SK-N-SH treated with all-trans-retinoic acid at 6 μM for 48 hours (cell line): ENCODE measurements around the gene CEP95.

Experiments used
- ATAC-seq: fragments of 200-7000 bp; cut with Tn5 transposase; 3 replicates; pipeline ENCODE4 v1.9.1; 2020; ENCODE audit warnings: mild to moderate bottlenecking, moderate library complexity
- ARNTL ChIP-seq: fragments of 450-650 bp; formaldehyde crosslinking; IDR thresholded peaks from 2 replicates; pipeline ENCODE4 v1.5.0; 2020; ENCODE audit warnings: low read depth, mild to moderate bottlenecking, moderate library complexity, borderline replicate concordance
- BACH2 ChIP-seq: fragments of 250-450 bp; sonication (Bioruptor Pico); IDR thresholded peaks from 2 replicates; pipeline ENCODE4 v1.9.0; 2021; ENCODE audit warnings: mild to moderate bottlenecking, borderline replicate concordance
- CSDC2 ChIP-seq: fragments of 250-450 bp; sonication (Bioruptor Pico); IDR thresholded peaks from 2 replicates; pipeline ENCODE4 v1.5.0; 2020; ENCODE audit warnings: mild to moderate bottlenecking, moderate library complexity
- ESRRG ChIP-seq: fragments of 250-450 bp; sonication (Bioruptor Pico); IDR thresholded peaks from 2 replicates; pipeline ENCODE4 v1.6.1; 2021; ENCODE audit warnings: mild to moderate bottlenecking
- GLIS3 ChIP-seq: fragments of 250-450 bp; sonication (Bioruptor Pico); IDR thresholded peaks from 2 replicates; pipeline ENCODE4 v1.5.0; 2020; ENCODE audit warnings: mild to moderate bottlenecking, moderate library complexity
- ISL1 ChIP-seq: fragments of 250-450 bp; sonication (Bioruptor Pico); IDR thresholded peaks from 2 replicates; pipeline ENCODE4 v2.1.2; 2022; ENCODE audit warnings: mild to moderate bottlenecking, moderate library complexity
- OSR1 ChIP-seq: fragments of 250-450 bp; sonication (Bioruptor Pico); IDR thresholded peaks from 2 replicates; pipeline ENCODE4 v1.8.0; 2022; ENCODE audit warnings: moderate library complexity, mild to moderate bottlenecking, inconsistent platforms
- PPARA ChIP-seq: fragments of 250-450 bp; sonication (Bioruptor Pico); IDR thresholded peaks from 2 replicates; pipeline ENCODE4 v1.5.0; 2020; ENCODE audit warnings: mild to moderate bottlenecking, borderline replicate concordance
- RARB ChIP-seq: fragments of 250-450 bp; sonication (Bioruptor Pico); IDR thresholded peaks from 2 replicates; pipeline ENCODE4 v1.8.0; 2021; ENCODE audit warnings: mild to moderate bottlenecking, moderate library complexity
- SNAI2 ChIP-seq: fragments of 250-450 bp; sonication (Bioruptor Pico); IDR thresholded peaks from 2 replicates; pipeline ENCODE4 v1.5.0; 2020; ENCODE audit warnings: mild to moderate bottlenecking, moderate library complexity
- TCF4 ChIP-seq: fragments of 250-450 bp; sonication (Bioruptor Pico); IDR thresholded peaks from 2 replicates; pipeline ENCODE4 v1.8.0; 2021; ENCODE audit warnings: mild to moderate bottlenecking, moderate library complexity, borderline replicate concordance
- TOX ChIP-seq: fragments of 250-450 bp; sonication (Bioruptor Pico); IDR thresholded peaks from 2 replicates; pipeline ENCODE4 v1.8.0; 2021; ENCODE audit warnings: mild to moderate bottlenecking, moderate library complexity, borderline replicate concordance
- ZC3H10 ChIP-seq: fragments of 250-450 bp; sonication (Bioruptor Pico); IDR thresholded peaks from 2 replicates; pipeline ENCODE4 v1.5.1; 2021; ENCODE audit warnings: mild to moderate bottlenecking, moderate library complexity
- ZFP3 ChIP-seq: fragments of 250-450 bp; sonication (Bioruptor Pico); IDR thresholded peaks from 2 replicates; pipeline ENCODE4 v1.5.0; 2020; ENCODE audit warnings: mild to moderate bottlenecking, moderate library complexity
- ZFP30 ChIP-seq: fragments of 450-650 bp; formaldehyde crosslinking; IDR thresholded peaks from 2 replicates; pipeline ENCODE4 v1.5.0; 2022; ENCODE audit warnings: mild to moderate bottlenecking, moderate library complexity
- ZNF565 ChIP-seq: fragments of 450-650 bp; formaldehyde crosslinking; conservative IDR thresholded peaks from 2 replicates; pipeline ENCODE4 v1.5.0; 2020; ENCODE audit warnings: low read depth, mild to moderate bottlenecking, moderate library complexity
- ZNF70 ChIP-seq: fragments of 450-650 bp; formaldehyde crosslinking; IDR thresholded peaks from 2 replicates; pipeline ENCODE4 v1.5.0; 2020; ENCODE audit warnings: mild to moderate bottlenecking, moderate library complexity
- ZNF8 ChIP-seq: fragments of 450-650 bp; formaldehyde crosslinking; IDR thresholded peaks from 2 replicates; pipeline ENCODE4 v1.5.0; 2020; ENCODE audit warnings: mild to moderate bottlenecking, moderate library complexity
- TF ChIP-seq, protein P1 (sequence below): fragments of 250-450 bp; sonication (Bioruptor Pico); IDR thresholded peaks from 2 replicates; pipeline ENCODE4 v1.8.0; 2020; ENCODE audit warnings: mild to moderate bottlenecking, moderate library complexity, borderline replicate concordance
- TF ChIP-seq, protein P2 (sequence below): fragments of 250-450 bp; sonication (Bioruptor Pico); IDR thresholded peaks from 2 replicates; pipeline ENCODE4 v1.5.1; 2021; ENCODE audit warnings: mild to moderate bottlenecking, moderate library complexity
- TF ChIP-seq, protein P3 (sequence below): fragments of 250-450 bp; sonication (Bioruptor Pico); IDR thresholded peaks from 2 replicates; pipeline ENCODE4 v1.8.0; 2021; ENCODE audit warnings: low read depth, mild to moderate bottlenecking, moderate library complexity, borderline replicate concordance
- TF ChIP-seq, protein P4 (sequence below): fragments of 250-450 bp; sonication (Bioruptor Pico); IDR thresholded peaks from 2 replicates; pipeline ENCODE4 v1.5.1; 2020; ENCODE audit warnings: low read depth, mild to moderate bottlenecking, moderate library complexity

CEP95 gene

DNA sequence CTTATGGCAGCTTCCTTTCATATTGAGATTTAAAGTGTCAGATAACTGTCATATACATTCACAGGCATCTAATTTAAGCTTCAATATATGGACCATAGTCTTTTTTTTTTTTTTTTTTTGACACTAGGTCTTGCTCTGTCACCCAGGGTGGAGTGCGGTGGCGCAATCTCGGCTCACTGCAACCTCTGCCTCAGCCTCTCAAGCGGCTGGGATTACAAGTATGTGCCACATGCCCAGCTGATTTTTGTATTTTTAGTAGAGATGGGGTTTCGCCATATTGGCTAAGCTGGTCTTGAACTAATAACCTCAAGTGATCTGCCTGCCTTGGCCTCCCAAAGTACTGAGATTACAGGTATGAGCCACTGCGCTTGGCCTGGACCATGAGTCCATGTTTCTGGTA is 13.6 kb downstream of the CEP95 start:
- no peak for TF ChIP-seq PPARA
- TF ChIP-seq CSDC2 (CRISPR knock-in tag) = no peak
- no peak for TF ChIP-seq GLIS3 (CRISPR knock-in tag)
- no peak for TF ChIP-seq BACH2
- TF ChIP-seq, protein P1, sequence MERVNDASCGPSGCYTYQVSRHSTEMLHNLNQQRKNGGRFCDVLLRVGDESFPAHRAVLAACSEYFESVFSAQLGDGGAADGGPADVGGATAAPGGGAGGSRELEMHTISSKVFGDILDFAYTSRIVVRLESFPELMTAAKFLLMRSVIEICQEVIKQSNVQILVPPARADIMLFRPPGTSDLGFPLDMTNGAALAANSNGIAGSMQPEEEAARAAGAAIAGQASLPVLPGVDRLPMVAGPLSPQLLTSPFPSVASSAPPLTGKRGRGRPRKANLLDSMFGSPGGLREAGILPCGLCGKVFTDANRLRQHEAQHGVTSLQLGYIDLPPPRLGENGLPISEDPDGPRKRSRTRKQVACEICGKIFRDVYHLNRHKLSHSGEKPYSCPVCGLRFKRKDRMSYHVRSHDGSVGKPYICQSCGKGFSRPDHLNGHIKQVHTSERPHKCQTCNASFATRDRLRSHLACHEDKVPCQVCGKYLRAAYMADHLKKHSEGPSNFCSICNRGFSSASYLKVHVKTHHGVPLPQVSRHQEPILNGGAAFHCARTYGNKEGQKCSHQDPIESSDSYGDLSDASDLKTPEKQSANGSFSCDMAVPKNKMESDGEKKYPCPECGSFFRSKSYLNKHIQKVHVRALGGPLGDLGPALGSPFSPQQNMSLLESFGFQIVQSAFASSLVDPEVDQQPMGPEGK = no peak
- no peak for TF ChIP-seq TOX (CRISPR knock-in tag)
- TF ChIP-seq ZFP30 (CRISPR knock-in tag) = no peak
- no peak for TF ChIP-seq ZFP3
- TF ChIP-seq, protein P2, sequence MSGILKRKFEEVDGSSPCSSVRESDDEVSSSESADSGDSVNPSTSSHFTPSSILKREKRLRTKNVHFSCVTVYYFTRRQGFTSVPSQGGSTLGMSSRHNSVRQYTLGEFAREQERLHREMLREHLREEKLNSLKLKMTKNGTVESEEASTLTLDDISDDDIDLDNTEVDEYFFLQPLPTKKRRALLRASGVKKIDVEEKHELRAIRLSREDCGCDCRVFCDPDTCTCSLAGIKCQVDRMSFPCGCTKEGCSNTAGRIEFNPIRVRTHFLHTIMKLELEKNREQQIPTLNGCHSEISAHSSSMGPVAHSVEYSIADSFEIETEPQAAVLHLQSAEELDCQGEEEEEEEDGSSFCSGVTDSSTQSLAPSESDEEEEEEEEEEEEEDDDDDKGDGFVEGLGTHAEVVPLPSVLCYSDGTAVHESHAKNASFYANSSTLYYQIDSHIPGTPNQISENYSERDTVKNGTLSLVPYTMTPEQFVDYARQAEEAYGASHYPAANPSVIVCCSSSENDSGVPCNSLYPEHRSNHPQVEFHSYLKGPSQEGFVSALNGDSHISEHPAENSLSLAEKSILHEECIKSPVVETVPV (CRISPR knock-in tag) = no peak
- TF ChIP-seq ARNTL (CRISPR knock-in tag) = no peak
- no peak for TF ChIP-seq RARB (CRISPR knock-in tag)
- TF ChIP-seq, protein P3, sequence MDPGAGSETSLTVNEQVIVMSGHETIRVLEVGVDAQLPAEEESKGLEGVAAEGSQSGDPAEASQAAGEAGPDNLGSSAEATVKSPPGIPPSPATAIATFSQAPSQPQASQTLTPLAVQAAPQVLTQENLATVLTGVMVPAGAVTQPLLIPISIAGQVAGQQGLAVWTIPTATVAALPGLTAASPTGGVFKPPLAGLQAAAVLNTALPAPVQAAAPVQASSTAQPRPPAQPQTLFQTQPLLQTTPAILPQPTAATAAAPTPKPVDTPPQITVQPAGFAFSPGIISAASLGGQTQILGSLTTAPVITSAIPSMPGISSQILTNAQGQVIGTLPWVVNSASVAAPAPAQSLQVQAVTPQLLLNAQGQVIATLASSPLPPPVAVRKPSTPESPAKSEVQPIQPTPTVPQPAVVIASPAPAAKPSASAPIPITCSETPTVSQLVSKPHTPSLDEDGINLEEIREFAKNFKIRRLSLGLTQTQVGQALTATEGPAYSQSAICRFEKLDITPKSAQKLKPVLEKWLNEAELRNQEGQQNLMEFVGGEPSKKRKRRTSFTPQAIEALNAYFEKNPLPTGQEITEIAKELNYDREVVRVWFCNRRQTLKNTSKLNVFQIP (CRISPR knock-in tag) = no peak
- no peak for TF ChIP-seq TCF4 (CRISPR knock-in tag)
- TF ChIP-seq ISL1 (CRISPR knock-in tag) = no peak
- no peak for TF ChIP-seq SNAI2 (CRISPR knock-in tag)
- no peak for TF ChIP-seq ZNF8 (CRISPR knock-in tag)
- no peak for TF ChIP-seq ESRRG (CRISPR knock-in tag)
- no peak for TF ChIP-seq ZC3H10 (CRISPR knock-in tag)
- ATAC-seq = no peak

DNA sequence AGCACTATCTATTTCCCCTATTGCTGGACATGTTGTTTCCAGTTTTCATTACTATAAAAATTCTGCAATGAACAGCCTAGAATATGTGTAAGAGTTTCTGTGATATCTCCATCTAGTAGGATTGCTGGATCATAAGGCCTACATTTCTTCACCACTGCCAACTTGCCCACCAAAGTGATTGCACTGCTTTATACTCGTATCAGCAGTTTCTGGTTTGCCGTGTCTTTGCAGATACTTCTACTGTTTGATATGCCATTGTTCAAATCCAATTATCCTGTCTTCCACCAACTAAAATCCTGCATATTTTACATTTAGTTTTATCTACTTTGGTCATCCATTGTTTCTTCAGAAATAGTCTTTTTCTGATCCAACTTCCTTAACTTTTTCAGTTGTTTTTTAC is 21.1 kb downstream of the CEP95 start:
- no peak for ATAC-seq
- no peak for TF ChIP-seq GLIS3 (CRISPR knock-in tag)
- TF ChIP-seq SNAI2 (CRISPR knock-in tag) = no peak
- no peak for TF ChIP-seq ZC3H10 (CRISPR knock-in tag)
- no peak for TF ChIP-seq BACH2
- TF ChIP-seq CSDC2 (CRISPR knock-in tag) = no peak
- no peak for TF ChIP-seq ZNF70 (CRISPR knock-in tag)
- TF ChIP-seq, protein P1 = no peak
- no peak for TF ChIP-seq TOX (CRISPR knock-in tag)
- TF ChIP-seq, protein P3 (CRISPR knock-in tag) = no peak
- no peak for TF ChIP-seq ZNF8 (CRISPR knock-in tag)
- TF ChIP-seq, protein P4, sequence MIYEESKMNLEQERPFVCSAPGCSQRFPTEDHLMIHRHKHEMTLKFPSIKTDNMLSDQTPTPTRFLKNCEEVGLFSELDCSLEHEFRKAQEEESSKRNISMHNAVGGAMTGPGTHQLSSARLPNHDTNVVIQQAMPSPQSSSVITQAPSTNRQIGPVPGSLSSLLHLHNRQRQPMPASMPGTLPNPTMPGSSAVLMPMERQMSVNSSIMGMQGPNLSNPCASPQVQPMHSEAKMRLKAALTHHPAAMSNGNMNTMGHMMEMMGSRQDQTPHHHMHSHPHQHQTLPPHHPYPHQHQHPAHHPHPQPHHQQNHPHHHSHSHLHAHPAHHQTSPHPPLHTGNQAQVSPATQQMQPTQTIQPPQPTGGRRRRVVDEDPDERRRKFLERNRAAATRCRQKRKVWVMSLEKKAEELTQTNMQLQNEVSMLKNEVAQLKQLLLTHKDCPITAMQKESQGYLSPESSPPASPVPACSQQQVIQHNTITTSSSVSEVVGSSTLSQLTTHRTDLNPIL (CRISPR knock-in tag) = no peak
- TF ChIP-seq OSR1 (CRISPR knock-in tag) = no peak
- TF ChIP-seq ZNF565 = no peak
- TF ChIP-seq, protein P2 (CRISPR knock-in tag) = no peak
- TF ChIP-seq ARNTL (CRISPR knock-in tag) = no peak
